Prostate gland (tissue), 2 donors: ENCODE measurements around the gene IGSF8.

ENCODE experiments used
- POLR2A ChIP-seq: fragments of 450-650 bp; IDR thresholded peaks from one replicate; pipeline ENCODE4 v1.6.1; 2016; ENCODE audit warnings: antibody characterized with exemption, mild to moderate bottlenecking
- POLR2AphosphoS5 ChIP-seq: sonication (generic); formaldehyde crosslinking; IDR thresholded peaks from one replicate; pipeline ENCODE4 v1.6.1; 2017; ENCODE audit warnings: antibody characterized with exemption
- TF ChIP-seq, protein P1 (sequence below), 4 experiments: fragments of 200-600 bp in 2 of 4; fragments of 450-650 bp in 2 of 4; sonication (generic) in 2 of 4; IDR thresholded peaks; 1 replicate in 3 of 4; 2 replicates in 1 of 4; pipeline ENCODE4 v1.5.1; 2016 to 2019; ENCODE audit warnings: antibody characterized with exemption in 4 of 4, mild to moderate bottlenecking in 2 of 4, moderate library complexity in 2 of 4

DNA sequence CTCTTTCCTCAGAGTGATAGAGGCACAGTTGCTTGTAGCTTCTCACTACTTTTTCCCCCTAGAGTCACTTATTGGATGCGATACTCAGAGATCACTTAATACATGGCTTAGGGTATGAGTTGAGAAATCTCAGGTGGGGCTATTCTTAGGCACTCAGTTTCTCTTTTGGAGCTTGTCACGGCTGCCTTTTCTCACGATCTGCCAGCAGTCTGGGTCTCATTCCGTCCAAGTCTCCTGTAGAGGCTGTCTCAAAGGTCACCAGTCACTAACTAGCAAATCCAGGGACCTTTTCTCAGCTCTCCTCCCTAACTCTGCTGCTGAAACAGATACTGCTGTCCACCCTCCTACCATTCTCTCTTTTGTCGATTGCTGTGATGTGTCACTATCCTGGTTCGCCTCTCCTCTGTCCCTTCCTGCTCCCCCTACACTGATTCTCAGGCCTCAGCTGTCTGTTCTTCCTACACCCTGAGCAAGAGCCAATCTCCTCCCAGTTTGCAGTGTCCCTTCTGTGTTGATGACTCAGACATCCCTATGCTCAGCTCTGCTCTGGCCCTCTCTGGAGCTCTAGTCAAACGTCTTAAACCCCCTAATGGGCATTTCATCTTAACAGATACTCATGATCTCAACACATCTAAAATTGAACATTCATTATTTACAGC is 29.6 kb upstream of the IGSF8 start:
- TF ChIP-seq, protein P1, sequence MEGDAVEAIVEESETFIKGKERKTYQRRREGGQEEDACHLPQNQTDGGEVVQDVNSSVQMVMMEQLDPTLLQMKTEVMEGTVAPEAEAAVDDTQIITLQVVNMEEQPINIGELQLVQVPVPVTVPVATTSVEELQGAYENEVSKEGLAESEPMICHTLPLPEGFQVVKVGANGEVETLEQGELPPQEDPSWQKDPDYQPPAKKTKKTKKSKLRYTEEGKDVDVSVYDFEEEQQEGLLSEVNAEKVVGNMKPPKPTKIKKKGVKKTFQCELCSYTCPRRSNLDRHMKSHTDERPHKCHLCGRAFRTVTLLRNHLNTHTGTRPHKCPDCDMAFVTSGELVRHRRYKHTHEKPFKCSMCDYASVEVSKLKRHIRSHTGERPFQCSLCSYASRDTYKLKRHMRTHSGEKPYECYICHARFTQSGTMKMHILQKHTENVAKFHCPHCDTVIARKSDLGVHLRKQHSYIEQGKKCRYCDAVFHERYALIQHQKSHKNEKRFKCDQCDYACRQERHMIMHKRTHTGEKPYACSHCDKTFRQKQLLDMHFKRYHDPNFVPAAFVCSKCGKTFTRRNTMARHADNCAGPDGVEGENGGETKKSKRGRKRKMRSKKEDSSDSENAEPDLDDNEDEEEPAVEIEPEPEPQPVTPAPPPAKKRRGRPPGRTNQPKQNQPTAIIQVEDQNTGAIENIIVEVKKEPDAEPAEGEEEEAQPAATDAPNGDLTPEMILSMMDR (IDR thresholded peaks at IDR 0.05) = no peak
- TF ChIP-seq POLR2A = no peak
- no peak for TF ChIP-seq POLR2AphosphoS5
